Endothelial cell of umbilical vein (primary cell): Measurements from ENCODE around the gene CNDP1.

Experiments
- CTCF ChIP-seq, 2 donors: IDR thresholded peaks; 1 replicate in 1 of 2; 2 replicates in 1 of 2; pipeline ENCODE4 v1.5.1; 2011; ENCODE audit warnings: low read length in 2 of 2, mild to moderate bottlenecking in 2 of 2, moderate library complexity in 2 of 2, control low read depth in 1 of 2, inconsistent platforms in 1 of 2, low read depth in 1 of 2; ENCODE audit not compliant: insufficient read depth in 1 of 2; ENCODE audit errors: extremely low read depth in 1 of 2
- EZH2 ChIP-seq: IDR thresholded peaks from 2 replicates; pipeline ENCODE4 v1.6.1; 2012; ENCODE audit warnings: borderline replicate concordance, low read depth, mild to moderate bottlenecking, moderate library complexity, low read length, inconsistent platforms; ENCODE audit not compliant: severe bottlenecking
- FOS ChIP-seq: IDR thresholded peaks from 2 replicates; pipeline ENCODE4 v1.6.1; 2011; ENCODE audit warnings: mild to moderate bottlenecking, low read length, moderate library complexity, borderline replicate concordance; ENCODE audit not compliant: insufficient read depth
- JUN ChIP-seq: IDR thresholded peaks from 2 replicates; pipeline ENCODE4 v1.6.1; 2011; ENCODE audit warnings: borderline replicate concordance, low read depth; ENCODE audit not compliant: insufficient read length, insufficient read depth
- MYC ChIP-seq: IDR thresholded peaks from one replicate; pipeline ENCODE4 v1.6.1; 2011; ENCODE audit warnings: mild to moderate bottlenecking, low read depth, low read length
- POLR2A ChIP-seq: IDR thresholded peaks from 2 replicates; pipeline ENCODE4 v1.6.1; 2012; ENCODE audit warnings: low read depth, mild to moderate bottlenecking, control low read depth, low read length
- POLR2AphosphoS5 ChIP-seq: IDR thresholded peaks from 2 replicates; pipeline ENCODE4 v1.6.1; 2012; ENCODE audit warnings: low read depth, mild to moderate bottlenecking, control low read depth, low read length, moderate library complexity; ENCODE audit not compliant: insufficient read depth
- TF ChIP-seq, protein P1 (sequence below): IDR thresholded peaks from 2 replicates; pipeline ENCODE4 v1.6.1; 2011; ENCODE audit not compliant: insufficient read depth, insufficient read length

DNA sequence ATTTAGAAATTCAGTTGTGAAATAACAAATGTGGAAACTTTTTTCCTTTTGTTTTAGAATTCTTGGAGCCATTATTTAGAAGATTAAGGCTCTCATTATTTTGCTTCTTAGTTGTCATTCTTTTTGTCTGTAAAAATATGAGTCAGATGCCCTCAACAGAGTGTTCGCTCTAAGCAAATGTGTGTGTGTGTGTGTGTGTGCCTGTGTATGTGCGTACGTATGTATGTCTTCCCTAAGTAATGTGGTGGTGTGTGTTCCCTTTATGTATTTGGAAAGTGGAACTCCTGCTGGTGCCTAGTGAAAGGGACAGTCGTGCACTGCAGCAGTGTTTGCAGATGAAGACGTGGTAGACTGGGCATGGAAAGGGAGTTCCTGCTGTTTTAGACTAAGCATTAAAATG is 90.9 kb downstream of the CNDP1 start:
- no peak for TF ChIP-seq CTCF (IDR thresholded peaks at IDR 0.05; ENCODE audit: extremely low read depth in 1 of 2, insufficient read depth in 1 of 2, low read depth in 1 of 2, low read length in 2 of 2)
- no peak for TF ChIP-seq JUN
- no peak for TF ChIP-seq EZH2
- TF ChIP-seq POLR2A = no peak
- no peak for TF ChIP-seq MYC
- TF ChIP-seq, protein P1, sequence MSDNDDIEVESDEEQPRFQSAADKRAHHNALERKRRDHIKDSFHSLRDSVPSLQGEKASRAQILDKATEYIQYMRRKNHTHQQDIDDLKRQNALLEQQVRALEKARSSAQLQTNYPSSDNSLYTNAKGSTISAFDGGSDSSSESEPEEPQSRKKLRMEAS = no peak
- TF ChIP-seq POLR2AphosphoS5 = no peak
- no peak for TF ChIP-seq FOS
